H9 (cell line): ENCODE data around the gene HSPA2. TPM values are rescaled to one million over a fixed set of nuclear protein-coding genes. Genes with fewer than 3 reads are reported as not detected.

Experiments used
- DNase-seq: peaks from one replicate; pipeline ENCODE4 v3.0.0-alpha.2; 2017
- H2AFZ ChIP-seq: one replicate; pipeline ENCODE4 v1.6.1; 2013; ENCODE audit warnings: mild to moderate bottlenecking, low read length, control low read depth, moderate library complexity
- H2AK5ac ChIP-seq: 2 replicates; pipeline ENCODE4 v1.6.1; 2013; ENCODE audit warnings: low read length, control low read depth, mixed read lengths; ENCODE audit not compliant: insufficient read length
- H2BK120ac ChIP-seq: one replicate; pipeline ENCODE4 v1.6.1; 2013; ENCODE audit warnings: low read depth, mild to moderate bottlenecking, low read length, control low read depth, inconsistent platforms; ENCODE audit not compliant: poor library complexity, severe bottlenecking
- H2BK12ac ChIP-seq: 2 replicates; pipeline ENCODE4 v1.6.1; 2013; ENCODE audit warnings: low read length, control low read depth, mixed read lengths, low read depth; ENCODE audit not compliant: insufficient read length
- H2BK15ac ChIP-seq: 2 replicates; pipeline ENCODE4 v1.6.1; 2013; ENCODE audit warnings: low read depth, low read length, control low read depth
- H2BK20ac ChIP-seq: one replicate; pipeline ENCODE4 v1.6.1; 2013; ENCODE audit warnings: low read depth, mild to moderate bottlenecking, low read length, control low read depth, inconsistent platforms; ENCODE audit not compliant: poor library complexity, severe bottlenecking
- H2BK5ac ChIP-seq: 2 replicates; pipeline ENCODE4 v1.6.1; 2013; ENCODE audit warnings: low read length, control low read depth, mixed read lengths; ENCODE audit not compliant: insufficient read length
- H3K14ac ChIP-seq: 2 replicates; pipeline ENCODE4 v1.6.1; 2013; ENCODE audit warnings: low read length, control low read depth; ENCODE audit not compliant: insufficient read depth
- H3K18ac ChIP-seq: 2 replicates; pipeline ENCODE4 v1.6.1; 2013; ENCODE audit warnings: low read depth, mild to moderate bottlenecking, mixed read lengths, low read length, control low read depth; ENCODE audit not compliant: insufficient read length
- H3K23ac ChIP-seq: 2 replicates; pipeline ENCODE4 v1.6.1; 2013; ENCODE audit warnings: low read length, control low read depth, mixed read lengths, low read depth; ENCODE audit not compliant: insufficient read length
- H3K23me2 ChIP-seq: 2 replicates; pipeline ENCODE4 v1.6.1; 2013; ENCODE audit warnings: low read depth, mild to moderate bottlenecking, mixed read lengths, low read length, control low read depth; ENCODE audit not compliant: insufficient read length, poor library complexity, severe bottlenecking
- H3K27ac ChIP-seq: 2 replicates; pipeline ENCODE4 v1.5.1; 2013; ENCODE audit warnings: low read length, control low read depth, mixed read lengths, low read depth; ENCODE audit not compliant: insufficient read length
- H3K27me3 ChIP-seq: 2 replicates; pipeline ENCODE4 v1.6.1; 2013; ENCODE audit warnings: low read length, control low read depth, inconsistent platforms; ENCODE audit not compliant: insufficient read depth
- H3K4ac ChIP-seq: 2 replicates; pipeline ENCODE4 v1.6.1; 2013; ENCODE audit warnings: low read depth, mild to moderate bottlenecking, control low read depth, inconsistent platforms, low read length, moderate library complexity
- H3K4me1 ChIP-seq: 2 replicates; pipeline ENCODE4 v1.6.1; 2013; ENCODE audit warnings: low read length, control low read depth, inconsistent platforms; ENCODE audit not compliant: insufficient read depth
- H3K4me2 ChIP-seq: 2 replicates; pipeline ENCODE4 v1.6.1; 2013; ENCODE audit warnings: low read length, control low read depth, mixed read lengths; ENCODE audit not compliant: insufficient read length, insufficient read depth
- H3K56ac ChIP-seq: 2 replicates; pipeline ENCODE4 v1.6.1; 2013; ENCODE audit warnings: low read depth, mild to moderate bottlenecking, mixed read lengths, low read length, control low read depth; ENCODE audit not compliant: insufficient read length
- H3K79me1 ChIP-seq: 2 replicates; pipeline ENCODE4 v1.6.1; 2013; ENCODE audit warnings: low read depth, mild to moderate bottlenecking, moderate library complexity, low read length, control low read depth, inconsistent platforms; ENCODE audit not compliant: insufficient read depth, poor library complexity, severe bottlenecking
- H3K79me2 ChIP-seq: 2 replicates; pipeline ENCODE4 v1.6.1; 2013; ENCODE audit warnings: low read length, control low read depth, inconsistent platforms; ENCODE audit not compliant: insufficient read depth
- H3K9ac ChIP-seq: 2 replicates; pipeline ENCODE4 v1.6.1; 2013; ENCODE audit warnings: low read length, control low read depth, mixed read lengths; ENCODE audit not compliant: insufficient read length; ENCODE audit errors: extremely low read depth
- H3K9me3 ChIP-seq: one replicate; pipeline ENCODE4 v1.6.1; 2013; ENCODE audit warnings: low read depth, low read length, inconsistent platforms; ENCODE audit not compliant: control insufficient read depth
- H3T11ph ChIP-seq: one replicate; pipeline ENCODE4 v1.6.1; 2013; ENCODE audit warnings: mild to moderate bottlenecking, low read length, control low read depth, inconsistent platforms
- H4K20me1 ChIP-seq: one replicate; pipeline ENCODE4 v1.6.1; 2013; ENCODE audit not compliant: control insufficient read depth, insufficient read length, insufficient read depth
- H4K5ac ChIP-seq: 2 replicates; pipeline ENCODE4 v1.6.1; 2013; ENCODE audit warnings: low read depth, mild to moderate bottlenecking, mixed read lengths, low read length, control low read depth; ENCODE audit not compliant: insufficient read length
- H4K8ac ChIP-seq: replicated peaks from 2 replicates; pipeline ENCODE4 v1.6.1; 2013; ENCODE audit warnings: low read length, control low read depth, mixed read lengths, low read depth; ENCODE audit not compliant: insufficient read length
- H4K91ac ChIP-seq: 2 replicates; pipeline ENCODE4 v1.6.1; 2013; ENCODE audit warnings: low read depth, mild to moderate bottlenecking, moderate library complexity, mixed read lengths, low read length, control low read depth; ENCODE audit not compliant: insufficient read length
- H3K27ac Mint-ChIP-seq, 3 experiments: 2 replicates in 2 of 3; 3 replicates in 1 of 3; pipeline ENCODE4 v1.8.0; 2020 to 2021; ENCODE audit warnings: mixed read lengths in 3 of 3, mild to moderate bottlenecking in 1 of 3, moderate library complexity in 1 of 3
- H3K27me3 Mint-ChIP-seq: 2 replicates; pipeline ENCODE4 v1.8.0; 2021; ENCODE audit warnings: low read depth, mild to moderate bottlenecking, moderate library complexity, mixed read lengths
- H3K36me3 Mint-ChIP-seq, 3 experiments: 2 replicates in 2 of 3; 3 replicates in 1 of 3; pipeline ENCODE4 v1.8.0; 2020 to 2021; ENCODE audit warnings: low read depth in 3 of 3, mixed read lengths in 3 of 3; ENCODE audit not compliant: insufficient read depth in 1 of 3
- H3K4me1 Mint-ChIP-seq, 2 experiments: 2 replicates each; pipeline ENCODE4 v1.8.0; 2020; ENCODE audit warnings: mixed read lengths in 2 of 2
- H3K4me3 Mint-ChIP-seq, 2 experiments: 2 replicates in 1 of 2; 3 replicates in 1 of 2; pipeline ENCODE4 v1.8.0; 2020 to 2021; ENCODE audit warnings: mild to moderate bottlenecking in 2 of 2, mixed read lengths in 2 of 2, moderate library complexity in 1 of 2
- H3K9me3 Mint-ChIP-seq, 2 experiments: 2 replicates in 1 of 2; 3 replicates in 1 of 2; pipeline ENCODE4 v1.8.0; 2020; ENCODE audit warnings: mild to moderate bottlenecking in 2 of 2, mixed read lengths in 2 of 2, moderate library complexity in 1 of 2
- WGBS: extraction: QIAGEN DNeasy Blood & Tissue Kit; methylation state at CpG from one replicate; pipeline ENCODE4 v1.1.7; 2013; ENCODE audit warnings: missing lambda C conversion rate, low lambda C conversion rate, mixed read lengths; ENCODE audit not compliant: insufficient read length; ENCODE audit errors: extremely low coverage; 5-methylcytosine and 5-hydroxymethylcytosine counted together
- long read RNA-seq: library from polyadenylated mRNA; unstranded; transcript quantifications from one replicate; pipeline ENCODE4 v2.0.0, GENCODE V29; 2020
- total RNA-seq: library from RNA; stranded (reverse); gene quantifications from 2 replicates; pipeline ENCODE4 v1.2.1, GENCODE V29; 2021
- TF ChIP-seq, protein P1 (sequence below): fragments of 200-600 bp; sonication (generic); conservative IDR thresholded peaks from 3 replicates; pipeline ENCODE4 v1.8.0; 2021; ENCODE audit warnings: antibody characterized with exemption, mild to moderate bottlenecking

The HSPA2 gene
- 25.4 and 25.8 TPM in 2 replicates for total RNA-seq
- long read RNA-seq, transcript HSPA2-201 (1 exons, 2,767 nt) = major isoform, 507 of 507 reads
- long read RNA-seq, partial matches to known transcripts = 0 of 507 reads
- long read RNA-seq, other reads (novel, unspliced or antisense) = 0 of 507 reads

DNA sequence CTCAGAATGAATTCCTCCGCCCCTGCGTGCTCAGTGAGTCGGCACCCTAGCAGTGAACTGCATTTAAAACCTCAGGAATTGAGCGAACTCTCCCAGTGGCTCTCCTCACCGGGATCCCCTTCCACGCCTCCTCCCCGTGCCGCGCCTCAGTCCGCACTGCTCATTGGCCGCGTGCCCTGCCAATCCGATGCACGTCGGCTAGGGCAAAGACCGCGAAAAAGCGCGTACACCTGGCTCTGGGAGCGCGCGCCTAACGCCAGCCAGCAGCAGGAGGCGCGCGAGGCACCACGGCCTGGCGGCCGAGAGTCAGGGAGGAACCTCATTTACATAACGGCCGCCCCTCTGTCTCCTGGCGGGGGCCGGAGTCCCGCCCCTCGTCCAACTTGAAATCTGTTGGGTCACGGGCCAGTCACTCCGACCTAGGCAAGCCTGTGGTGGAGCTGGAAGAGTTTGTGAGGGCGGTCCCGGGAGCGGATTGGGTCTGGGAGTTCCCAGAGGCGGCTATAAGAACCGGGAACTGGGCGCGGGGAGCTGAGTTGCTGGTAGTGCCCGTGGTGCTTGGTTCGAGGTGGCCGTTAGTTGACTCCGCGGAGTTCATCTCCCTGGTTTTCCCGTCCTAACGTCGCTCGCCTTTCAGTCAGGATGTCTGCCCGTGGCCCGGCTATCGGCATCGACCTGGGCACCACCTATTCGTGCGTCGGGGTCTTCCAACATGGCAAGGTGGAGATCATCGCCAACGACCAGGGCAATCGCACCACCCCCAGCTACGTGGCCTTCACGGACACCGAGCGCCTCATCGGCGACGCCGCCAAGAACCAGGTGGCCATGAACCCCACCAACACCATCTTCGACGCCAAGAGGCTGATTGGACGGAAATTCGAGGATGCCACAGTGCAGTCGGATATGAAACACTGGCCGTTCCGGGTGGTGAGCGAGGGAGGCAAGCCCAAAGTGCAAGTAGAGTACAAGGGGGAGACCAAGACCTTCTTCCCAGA is at the start of gene HSPA2:
Gene HSPA2 (plus strand): TSS at position 534 of the 995 bp plus-strand sequence. CDS start 109 bp downstream, at position 643.
- H3K4me2 ChIP-seq = peak within 1 kb of the TSS; percentile 58
- no peak within 1 kb of the TSS for H4K8ac ChIP-seq
- no peak within 1 kb of the TSS for H2BK15ac ChIP-seq
- WGBS = no CpG with 5 or more reads among the region's 79 CpGs
- no peak within 1 kb of the TSS for H2AFZ ChIP-seq
- TF ChIP-seq, protein P1, sequence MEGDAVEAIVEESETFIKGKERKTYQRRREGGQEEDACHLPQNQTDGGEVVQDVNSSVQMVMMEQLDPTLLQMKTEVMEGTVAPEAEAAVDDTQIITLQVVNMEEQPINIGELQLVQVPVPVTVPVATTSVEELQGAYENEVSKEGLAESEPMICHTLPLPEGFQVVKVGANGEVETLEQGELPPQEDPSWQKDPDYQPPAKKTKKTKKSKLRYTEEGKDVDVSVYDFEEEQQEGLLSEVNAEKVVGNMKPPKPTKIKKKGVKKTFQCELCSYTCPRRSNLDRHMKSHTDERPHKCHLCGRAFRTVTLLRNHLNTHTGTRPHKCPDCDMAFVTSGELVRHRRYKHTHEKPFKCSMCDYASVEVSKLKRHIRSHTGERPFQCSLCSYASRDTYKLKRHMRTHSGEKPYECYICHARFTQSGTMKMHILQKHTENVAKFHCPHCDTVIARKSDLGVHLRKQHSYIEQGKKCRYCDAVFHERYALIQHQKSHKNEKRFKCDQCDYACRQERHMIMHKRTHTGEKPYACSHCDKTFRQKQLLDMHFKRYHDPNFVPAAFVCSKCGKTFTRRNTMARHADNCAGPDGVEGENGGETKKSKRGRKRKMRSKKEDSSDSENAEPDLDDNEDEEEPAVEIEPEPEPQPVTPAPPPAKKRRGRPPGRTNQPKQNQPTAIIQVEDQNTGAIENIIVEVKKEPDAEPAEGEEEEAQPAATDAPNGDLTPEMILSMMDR = peak; percentile 70
- no peak within 1 kb of the TSS for H3K56ac ChIP-seq
- peak within 1 kb of the TSS; percentile 87 for H3K4me3 Mint-ChIP-seq
- peak within 1 kb of the TSS; percentile 85 for H3K27ac ChIP-seq
- H2BK20ac ChIP-seq = no peak within 1 kb of the TSS
- H3K79me1 ChIP-seq = no peaks in the 10 kb centered on the region
- H4K20me1 ChIP-seq = no peaks in the 10 kb centered on the region
- H3K79me2 ChIP-seq = no peaks in the 10 kb centered on the region
- no peak within 1 kb of the TSS for H2BK120ac ChIP-seq
- H4K5ac ChIP-seq = no peak within 1 kb of the TSS
- peaks cover 44 to 45% of the 10 kb centered on the region in 2 experiments for H3K4me1 Mint-ChIP-seq
- peak within 1 kb of the TSS; percentile 66 for H3K9ac ChIP-seq
- peak; percentile 99 for DNase-seq
- peaks cover 24 to 26% of the 10 kb centered on the region in 2 experiments for H3K9me3 Mint-ChIP-seq
- H3K27me3 Mint-ChIP-seq = peaks cover 2% of the 10 kb centered on the region
- H3K27me3 ChIP-seq = no peaks in the 10 kb centered on the region
- no peak within 1 kb of the TSS for H3T11ph ChIP-seq
- H3K23ac ChIP-seq = no peak within 1 kb of the TSS
- H2AK5ac ChIP-seq = no peak within 1 kb of the TSS
- no peak within 1 kb of the TSS for H2BK5ac ChIP-seq
- H3K14ac ChIP-seq = peak within 1 kb of the TSS; percentile 90
- H3K36me3 Mint-ChIP-seq = peaks cover 21 to 26% (median 21%) of the 10 kb centered on the region in 3 experiments; a peak in 6 of 7 replicates
- peak within 1 kb of the TSS; percentile 99 to 100 (median 99) for H3K27ac Mint-ChIP-seq
- H3K4me1 ChIP-seq = no peaks in the 10 kb centered on the region
- peak within 1 kb of the TSS; percentile 72 for H3K18ac ChIP-seq
- no peak within 1 kb of the TSS for H3K4ac ChIP-seq
- peaks cover 6% of the 10 kb centered on the region for H3K23me2 ChIP-seq
- H4K91ac ChIP-seq = no peak within 1 kb of the TSS
- no peak within 1 kb of the TSS for H2BK12ac ChIP-seq
- no peaks in the 10 kb centered on the region for H3K9me3 ChIP-seq
